Calu3 (cell line): ENCODE data around the gene AMBP. TPM values are rescaled to one million over a fixed set of nuclear protein-coding genes. Genes with fewer than 3 reads are reported as not detected.
"Not testable (repeated sequence)": the region's sequence is repeated elsewhere in the genome, so short reads cannot be mapped to it uniquely, and the experiment has no call there.

Experiments
- BruUV-seq: library from RNA; stranded (reverse); fragments of 400-500 nt; replicated peaks from 2 replicates; lab custom pipeline; 2021; lab: Mats Ljungman, UMichigan
- CTCF ChIA-PET: fragments of 300-600 bp; sonication (Branson Sonifier 250); formaldehyde crosslinking; loops from one replicate; lab custom pipeline; 2022; ENCODE audit warnings: antibody characterized with exemption; lab: Charles Lee
- DNase-seq: peaks from one replicate; pipeline ENCODE4 v3.0.0; 2022
- H3K27ac Mint-ChIP-seq: one replicate; pipeline ENCODE4 v1.8.0; 2022; ENCODE audit warnings: mixed read lengths; ENCODE audit not compliant: unreplicated experiment
- H3K27me3 Mint-ChIP-seq: one replicate; pipeline ENCODE4 v1.8.0; 2022; ENCODE audit warnings: mixed read lengths; ENCODE audit not compliant: unreplicated experiment
- H3K36me3 Mint-ChIP-seq: one replicate; pipeline ENCODE4 v1.8.0; 2022; ENCODE audit warnings: mild to moderate bottlenecking, moderate library complexity, mixed read lengths; ENCODE audit not compliant: insufficient read depth, unreplicated experiment
- H3K4me1 Mint-ChIP-seq: one replicate; pipeline ENCODE4 v1.8.0; 2022; ENCODE audit warnings: mild to moderate bottlenecking, low read depth, mixed read lengths; ENCODE audit not compliant: unreplicated experiment
- H3K4me3 Mint-ChIP-seq: one replicate; pipeline ENCODE4 v1.8.0; 2022; ENCODE audit warnings: mild to moderate bottlenecking, low read depth, moderate library complexity, mixed read lengths; ENCODE audit not compliant: unreplicated experiment
- H3K9me3 Mint-ChIP-seq: one replicate; pipeline ENCODE4 v1.8.0; 2022; ENCODE audit warnings: low read depth, mixed read lengths; ENCODE audit not compliant: unreplicated experiment
- CTCF ChIP-seq: fragments of 200-600 bp; IDR thresholded peaks from one replicate; pipeline ENCODE4 v1.8.0; 2022; ENCODE audit warnings: antibody characterized with exemption; ENCODE audit not compliant: unreplicated experiment
- intact Hi-C: fragments of 100-400 bp; cut with micrococcal nuclease; formaldehyde crosslinking; loops from one replicate; pipeline ENCODE4 v1.10.0; 2022; ENCODE audit not compliant: unreplicated experiment
- total RNA-seq: library from RNA; stranded (reverse); gene quantifications from 2 replicates; pipeline ENCODE4 v1.2.3, GENCODE V29; 2022

Gene AMBP
- total RNA-seq, 1 experiment from 2014 or later = 2.7 TPM

DNA sequence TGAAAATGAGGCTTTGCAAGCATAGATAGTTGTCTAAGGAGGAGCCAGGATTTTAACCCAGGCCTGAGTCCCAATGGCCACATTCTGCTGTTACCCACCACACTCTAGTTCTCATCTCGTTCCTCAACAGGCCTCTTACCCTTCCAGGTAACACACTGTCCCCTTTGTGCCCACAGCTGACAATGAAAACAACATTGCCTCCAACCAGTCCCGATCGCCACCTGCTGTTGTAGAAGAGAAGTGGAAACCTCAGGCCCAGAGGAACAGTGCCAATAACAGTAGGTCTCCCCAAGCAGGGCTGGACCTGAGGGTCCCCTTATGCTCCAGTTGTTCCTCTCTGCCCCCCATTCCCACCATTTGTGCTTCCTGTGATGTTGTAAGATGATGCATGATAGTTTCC lies 30.4 kb downstream of the AMBP start:
- no peak for TF ChIP-seq CTCF
- intact Hi-C loops = loop anchor here (5.0 to 10.0 kb wide), 2 partner anchors 243 to 310 kb away; no protein-coding TSS in a partner anchor
- no TSS peak for BruUV-seq
- Mint-ChIP-seq H3K9me3 (no peaks in the 10 kb centered on the region), H3K4me3 (no peak overlapping the region), H3K4me1 (no peaks in the 10 kb centered on the region), H3K36me3 (peaks cover 4% of the 10 kb centered on the region), H3K27me3 (no peaks in the 10 kb centered on the region), H3K27ac (no peak overlapping the region)
- DNase-seq = peak; percentile 31
- CTCF ChIA-PET = interaction anchor here (0.7 to 1.4 kb wide), 2 partner anchors 240 to 310 kb away, joined by 3 to 5 read pairs; no protein-coding TSS in a partner anchor

GRCh38 chr9:114046875-114047274 lies 31.2 kb downstream of the AMBP start:
- no peak overlapping the region for H3K4me3 Mint-ChIP-seq
- H3K9me3 Mint-ChIP-seq = no peaks in the 10 kb centered on the region
- H3K36me3 Mint-ChIP-seq = peaks cover 4% of the 10 kb centered on the region
- DNase-seq = no peak
- H3K27me3 Mint-ChIP-seq = no peaks in the 10 kb centered on the region
- no peak for TF ChIP-seq CTCF
- no peaks in the 10 kb centered on the region for H3K4me1 Mint-ChIP-seq
- H3K27ac Mint-ChIP-seq = no peak overlapping the region
- no TSS peak for BruUV-seq
- intact Hi-C loops = loop anchor here (5.0 to 10.0 kb wide), 2 partner anchors 242 to 310 kb away; no protein-coding TSS in a partner anchor
- CTCF ChIA-PET = interaction anchor here (0.7 to 1.4 kb wide), 2 partner anchors 239 to 309 kb away, joined by 3 to 5 read pairs; no protein-coding TSS in a partner anchor

- Mint-ChIP-seq H3K4me3 (no peak overlapping the region), H3K27me3 (no peaks in the 10 kb centered on the region), H3K36me3 (peaks cover 4% of the 10 kb centered on the region), H3K9me3 (no peaks in the 10 kb centered on the region), H3K27ac (no peak overlapping the region), H3K4me1 (no peaks in the 10 kb centered on the region)
- no peak for DNase-seq
- no peak for TF ChIP-seq CTCF
- intact Hi-C loops = loop anchor here (5.0 to 10.0 kb wide), 2 partner anchors 241 to 309 kb away; no protein-coding TSS in a partner anchor
- BruUV-seq = no TSS peak
- CTCF ChIA-PET = no interaction called here
These were observed 31.8 kb downstream of the AMBP start for GRCh38 chr9:114046237-114046755.

DNA sequence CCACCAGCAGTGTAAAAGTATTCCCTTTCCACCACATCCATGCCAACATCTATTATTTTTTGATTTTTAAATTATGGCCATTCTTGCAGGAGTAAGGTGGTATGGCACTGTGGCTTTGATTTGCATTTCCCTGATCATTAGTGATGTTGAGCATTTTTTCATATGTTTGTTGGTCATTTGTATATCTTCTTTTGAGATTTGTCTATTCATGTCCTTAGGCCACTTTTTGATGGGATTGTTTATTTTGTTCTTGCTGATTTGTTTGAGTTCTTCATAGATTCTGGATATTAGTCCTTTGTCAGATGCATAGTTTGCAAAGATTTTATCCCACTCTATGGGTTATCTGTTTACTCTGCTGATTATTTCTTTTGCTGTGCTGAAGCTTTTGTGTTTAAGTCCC lies 34.4 kb downstream of the AMBP start:
- H3K27ac Mint-ChIP-seq, H3K36me3 Mint-ChIP-seq, H3K4me3 Mint-ChIP-seq, CTCF ChIA-PET, H3K27me3 Mint-ChIP-seq, H3K4me1 Mint-ChIP-seq, BruUV-seq, H3K9me3 Mint-ChIP-seq, DNase-seq: not testable (repeated sequence)
- intact Hi-C loops = loop anchor here (10.0 kb wide), 1 partner anchor 239 kb away; no protein-coding TSS in a partner anchor

- DNase-seq = no peak
- BruUV-seq = no TSS peak
- Mint-ChIP-seq H3K4me1 (no peaks in the 10 kb centered on the region), H3K27me3 (no peaks in the 10 kb centered on the region), H3K4me3 (no peak overlapping the region), H3K9me3 (no peaks in the 10 kb centered on the region), H3K27ac (no peak overlapping the region), H3K36me3 (peaks cover 5% of the 10 kb centered on the region)
- TF ChIP-seq CTCF = no peak
- CTCF ChIA-PET = no interaction called here
- intact Hi-C loops = no loop called here
These were observed 38.6 kb downstream of the AMBP start for GRCh38 chr9:114039484-114039883.
